ENCODE data around the gene CDC42BPB.

GRCh38 chr14:103071544-103072251 lies 14.3 kb upstream of the CDC42BPB start:
- no peak for TF ChIP-seq CTCF (IDR thresholded peaks at IDR 0.05 in 4 of 5, conservative IDR thresholded peaks at IDR 0.05 in 1 of 5)
- TF ChIP-seq POLR2A (IDR thresholded peaks at IDR 0.05), result no peak

Data from gastrocnemius medialis (tissue), 4 donors.